Esophagus muscularis mucosa (tissue), 3 donors: ENCODE data around the gene CYP11A1.
"Not testable (repeated sequence)": the region's sequence is repeated elsewhere in the genome, so short reads cannot be mapped to it uniquely, and the experiment has no call there.

Experiments used
- CTCF ChIP-seq, 3 experiments: fragments of 200-600 bp in 2 of 3; fragments of 450-650 bp in 1 of 3; sonication (generic) in 2 of 3; IDR thresholded peaks; one replicate each; pipeline ENCODE4 v1.5.1; 2017 to 2019; ENCODE audit warnings: antibody characterized with exemption in 3 of 3, mild to moderate bottlenecking in 2 of 3, moderate library complexity in 1 of 3
- POLR2A ChIP-seq: fragments of 450-650 bp; IDR thresholded peaks from one replicate; pipeline ENCODE4 v1.6.1; 2017; ENCODE audit warnings: antibody characterized with exemption, moderate library complexity, mild to moderate bottlenecking, low read depth
- POLR2AphosphoS5 ChIP-seq, 2 donors: sonication (generic); formaldehyde crosslinking; IDR thresholded peaks; one replicate each; pipeline ENCODE4 v1.6.1; 2017; ENCODE audit warnings: antibody characterized with exemption in 2 of 2

GRCh38 chr15:74360855-74361254, 6.6 kb downstream of the CYP11A1 start:
- not testable (repeated sequence) for TF ChIP-seq CTCF (IDR thresholded peaks at IDR 0.05); POLR2AphosphoS5 (IDR thresholded peaks at IDR 0.05); POLR2A
